Progenitor cell of endocrine pancreas (in vitro differentiated cells): ENCODE results near the gene ARL14. TPM values are rescaled to one million over a fixed set of nuclear protein-coding genes. Genes with fewer than 3 reads are reported as not detected.

Experiments used
- DNase-seq: peaks from one replicate; pipeline ENCODE4 v3.0.0; 2021; ENCODE audit warnings: low spot score; ENCODE audit not compliant: unreplicated experiment
- H3K27ac Mint-ChIP-seq: 2 replicates; pipeline ENCODE4 v1.8.0; 2021; ENCODE audit warnings: mild to moderate bottlenecking, moderate library complexity, mixed read lengths
- H3K27me3 Mint-ChIP-seq: 2 replicates; pipeline ENCODE4 v1.8.0; 2021; ENCODE audit warnings: mixed read lengths
- H3K36me3 Mint-ChIP-seq: 2 replicates; pipeline ENCODE4 v1.8.0; 2022; ENCODE audit warnings: mixed read lengths; ENCODE audit not compliant: insufficient read depth
- H3K4me1 Mint-ChIP-seq: 2 replicates; pipeline ENCODE4 v1.8.0; 2021; ENCODE audit warnings: low read depth, mixed read lengths
- H3K4me3 Mint-ChIP-seq: 2 replicates; pipeline ENCODE4 v1.8.0; 2021; ENCODE audit warnings: low read depth, mild to moderate bottlenecking, moderate library complexity, mixed read lengths
- H3K9me3 Mint-ChIP-seq: 2 replicates; pipeline ENCODE4 v1.8.0; 2021; ENCODE audit warnings: low read depth, mixed read lengths
- CTCF ChIP-seq: fragments of 200-600 bp; sonication (generic); IDR thresholded peaks from one replicate; pipeline ENCODE4 v1.5.0; 2021; ENCODE audit warnings: antibody characterized with exemption, mild to moderate bottlenecking; ENCODE audit not compliant: unreplicated experiment
- total RNA-seq: library from RNA; stranded (reverse); gene quantifications from 2 replicates; pipeline ENCODE4 v1.2.1, GENCODE V29; 2021

Gene ARL14
- total RNA-seq, 1 donor from 2014 or later, result 0.50 TPM

- Mint-ChIP-seq H3K36me3 (no peaks in the 10 kb centered on the region), H3K9me3 (no peaks in the 10 kb centered on the region), H3K27me3 (no peaks in the 10 kb centered on the region), H3K27ac (no peak overlapping the region), H3K4me3 (no peak overlapping the region), H3K4me1 (peaks cover 4% of the 10 kb centered on the region)
- TF ChIP-seq CTCF, result no peak
- no peak for DNase-seq
Observed at GRCh38 chr3:160665784-160666526, 11.0 kb upstream of the ARL14 start.

GRCh38 chr3:160667452-160667851, 9.5 kb upstream of the ARL14 start:
- H3K9me3 Mint-ChIP-seq, result no peaks in the 10 kb centered on the region
- no peak overlapping the region for H3K27ac Mint-ChIP-seq
- no peak for DNase-seq
- no peak for TF ChIP-seq CTCF
- no peaks in the 10 kb centered on the region for H3K36me3 Mint-ChIP-seq
- H3K4me3 Mint-ChIP-seq, result no peak overlapping the region
- H3K4me1 Mint-ChIP-seq, result peaks cover 1% of the 10 kb centered on the region
- no peaks in the 10 kb centered on the region for H3K27me3 Mint-ChIP-seq

GRCh38 chr3:160668454-160668853, 8.5 kb upstream of the ARL14 start:
- DNase-seq, result no peak

GRCh38 chr3:160671231-160671630, 5.7 kb upstream of the ARL14 start:
- DNase-seq, result no peak
- Mint-ChIP-seq H3K4me1 (peaks cover 27% of the 10 kb centered on the region), H3K27me3 (no peaks in the 10 kb centered on the region), H3K27ac (no peak overlapping the region), H3K9me3 (peaks cover 3% of the 10 kb centered on the region), H3K4me3 (no peak overlapping the region), H3K36me3 (no peaks in the 10 kb centered on the region)
- TF ChIP-seq CTCF, result no peak

More at GRCh38 chr3:160668454-160668853, 8.5 kb upstream of the ARL14 start:
- Mint-ChIP-seq H3K36me3 (no peaks in the 10 kb centered on the region), H3K9me3 (no peaks in the 10 kb centered on the region), H3K4me1 (peaks cover 8% of the 10 kb centered on the region), H3K27ac (no peak overlapping the region), H3K27me3 (no peaks in the 10 kb centered on the region), H3K4me3 (no peak overlapping the region)
- TF ChIP-seq CTCF, result no peak

GRCh38 chr3:160671995-160672394, 5.0 kb upstream of the ARL14 start:
- no peak overlapping the region for H3K27ac Mint-ChIP-seq
- TF ChIP-seq CTCF, result no peak
- peaks cover 3% of the 10 kb centered on the region for H3K9me3 Mint-ChIP-seq
- H3K4me1 Mint-ChIP-seq, result peaks cover 34% of the 10 kb centered on the region
- no peaks in the 10 kb centered on the region for H3K36me3 Mint-ChIP-seq
- no peaks in the 10 kb centered on the region for H3K27me3 Mint-ChIP-seq
- no peak for DNase-seq
- H3K4me3 Mint-ChIP-seq, result no peak overlapping the region
